HG03025 (cell line): ENCODE data around the gene PKP4.
"Not testable (repeated sequence)": the region's sequence is repeated elsewhere in the genome, so short reads cannot be mapped to it uniquely, and the experiment has no call there.

Experiments used
- ATAC-seq: cut with Tn5 transposase; IDR thresholded peaks from one replicate; pipeline ENCODE4 v1.9.1; 2021; ENCODE audit warnings: mild to moderate bottlenecking, moderate library complexity; ENCODE audit not compliant: unreplicated experiment, low FRiP score

Gene PKP4

DNA sequence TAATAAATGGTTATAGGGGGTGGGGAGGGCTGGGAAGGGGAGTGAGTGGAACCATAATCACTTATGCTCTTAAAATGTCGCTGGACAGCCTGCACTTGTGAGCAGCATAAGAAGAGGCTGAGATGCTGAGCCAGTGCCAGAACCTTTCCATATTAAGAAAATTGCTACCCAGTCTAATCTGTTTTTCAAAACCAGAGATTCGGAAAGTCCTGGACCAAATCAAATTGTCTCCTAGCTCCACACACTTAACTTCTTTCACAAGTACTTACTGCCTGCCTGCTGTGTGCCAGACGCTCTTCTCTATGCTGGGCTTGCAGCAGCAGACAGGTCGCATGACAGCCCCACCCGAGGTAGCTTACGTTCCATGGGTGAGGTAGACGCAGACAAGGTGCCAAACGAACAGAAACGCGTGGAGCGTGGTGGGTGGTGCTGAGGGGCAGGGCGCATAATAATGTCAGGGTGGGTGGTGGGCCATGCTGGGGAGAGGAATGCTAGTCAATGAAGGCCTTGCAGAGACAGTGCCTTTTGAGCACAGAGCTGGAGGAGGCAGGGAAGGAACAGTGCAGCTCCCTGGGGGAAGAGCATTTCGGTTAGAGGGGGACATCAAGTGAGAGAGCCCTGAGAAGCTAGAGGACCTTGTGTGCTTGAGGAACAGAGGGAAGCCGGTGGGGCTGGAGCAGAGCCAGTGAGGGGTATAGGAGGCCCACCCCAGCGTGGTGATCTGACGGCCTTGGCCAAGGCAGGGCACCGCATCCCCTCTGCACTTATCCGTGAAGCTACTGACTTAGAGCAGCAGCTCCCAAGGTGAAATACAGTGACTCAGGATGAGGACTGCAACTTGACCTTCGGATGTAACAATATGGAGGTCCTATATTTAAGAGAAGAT is 214.9 kb downstream of the PKP4 start:
- no peak for ATAC-seq

GRCh38 chr2:158676295-158676694 is 219.5 kb downstream of the PKP4 start:
- ATAC-seq: no peak

DNA sequence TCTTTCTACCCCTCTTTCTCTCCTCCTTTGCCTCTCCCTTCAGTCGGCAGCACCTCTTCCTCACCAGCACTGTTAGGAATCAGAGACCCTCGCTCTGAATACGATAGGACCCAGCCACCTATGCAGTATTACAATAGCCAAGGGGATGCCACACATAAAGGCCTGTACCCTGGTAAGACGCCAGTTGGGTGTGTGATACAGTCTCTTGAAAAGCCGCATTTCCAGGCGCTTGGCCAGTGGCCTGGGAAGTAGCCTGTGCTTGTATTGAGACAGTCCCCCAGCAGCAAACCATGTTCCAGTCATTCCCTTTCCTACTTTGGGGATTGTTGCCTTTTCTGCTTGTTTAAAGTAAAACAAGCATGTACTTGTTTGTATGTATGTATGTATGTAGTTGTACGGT is 219.9 kb downstream of the PKP4 start:
- ATAC-seq: no peak

DNA sequence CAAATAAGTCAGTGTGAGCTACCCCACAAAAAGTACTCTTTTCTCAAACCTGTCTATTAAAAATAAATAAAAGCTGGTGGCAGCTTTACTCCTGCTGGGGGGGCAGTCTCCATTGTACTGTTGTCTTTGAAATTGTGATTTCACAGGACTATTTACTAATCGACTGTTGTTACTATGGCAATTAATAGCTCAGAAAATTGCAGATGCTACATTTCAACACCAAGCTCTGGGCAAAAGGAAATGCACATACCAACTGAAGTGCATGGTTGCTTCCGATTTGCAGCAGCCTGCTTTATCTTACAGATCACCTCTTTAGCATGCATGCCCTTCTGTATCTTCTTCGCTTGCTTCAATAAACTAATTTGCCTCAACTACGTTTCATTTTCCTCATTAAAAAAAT is 220.8 kb downstream of the PKP4 start:
- ATAC-seq: no peak

DNA sequence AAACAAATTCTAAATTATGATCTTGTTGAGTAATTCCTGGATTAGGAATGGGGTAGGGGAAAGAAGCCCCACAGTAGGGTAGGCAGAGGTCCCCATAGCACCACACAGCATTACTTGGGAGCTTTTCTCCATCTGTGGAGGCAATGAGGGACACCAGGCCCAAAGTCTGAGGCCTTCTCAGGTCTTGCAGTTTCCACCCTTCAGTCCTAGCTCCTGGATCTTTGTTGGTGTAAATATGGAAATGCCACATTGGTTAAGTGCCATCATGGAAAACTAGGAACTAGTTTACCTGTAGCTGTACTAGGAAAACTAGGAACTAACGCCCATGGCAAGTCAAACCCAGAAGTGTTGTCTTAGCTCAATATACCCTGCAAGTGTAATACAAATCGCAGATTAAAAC is 225.1 kb downstream of the PKP4 start:
- ATAC-seq: no peak

- ATAC-seq: no peak
Observed at GRCh38 chr2:158685646-158686045, 228.9 kb downstream of the PKP4 start.

DNA sequence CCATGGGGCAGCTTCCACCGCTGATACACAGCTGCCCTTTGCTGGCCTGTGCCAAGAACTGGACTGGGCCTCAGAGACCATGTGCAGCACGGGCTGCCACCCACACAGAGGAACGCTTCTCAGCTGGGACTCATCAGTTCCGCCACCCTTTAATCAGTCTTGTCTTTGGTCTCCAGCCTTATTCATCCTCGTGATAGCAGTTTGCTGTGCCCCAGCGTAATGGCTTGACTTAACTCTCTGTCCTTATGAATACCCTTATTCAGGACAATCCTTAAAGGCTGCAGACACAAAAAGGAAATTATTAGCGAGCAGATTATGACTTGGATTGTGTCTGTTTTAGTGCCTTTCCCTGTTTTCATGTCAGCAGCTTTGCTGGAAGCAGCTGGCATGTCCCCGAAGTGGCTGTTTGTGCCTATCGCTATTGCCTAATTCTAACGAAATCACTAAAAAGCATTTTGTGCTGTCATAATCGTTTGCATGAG is 229.5 kb downstream of the PKP4 start:
- ATAC-seq: no peak

- ATAC-seq: no peak
Observed at GRCh38 chr2:158687315-158687714, 230.6 kb downstream of the PKP4 start.

- ATAC-seq: no peak
Observed at GRCh38 chr2:158688721-158689120, 232.0 kb downstream of the PKP4 start.

- ATAC-seq: no peak
Observed at GRCh38 chr2:158689391-158689790, 232.6 kb downstream of the PKP4 start.

- no peak for ATAC-seq
Observed at GRCh38 chr2:158690823-158691222, 234.1 kb downstream of the PKP4 start.

DNA sequence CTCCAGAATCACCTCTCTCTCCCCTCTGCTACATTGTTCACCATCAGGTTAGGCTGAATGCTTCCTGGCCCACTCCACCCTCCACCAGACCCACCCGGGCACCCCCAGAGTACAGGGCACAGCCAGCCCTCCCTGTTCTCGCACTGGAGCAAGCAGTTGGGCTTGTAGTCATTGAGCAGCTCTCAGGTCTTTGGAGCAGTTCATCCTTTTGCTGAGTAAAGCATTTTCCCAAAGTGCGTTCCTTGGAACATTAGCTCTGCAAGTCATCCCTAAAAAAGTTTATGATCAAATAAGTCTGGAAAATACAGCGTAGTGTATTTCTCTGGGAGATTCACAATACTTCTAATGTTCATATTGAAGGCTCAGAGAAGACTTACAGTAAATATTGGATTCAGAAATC is 234.9 kb downstream of the PKP4 start:
- no peak for ATAC-seq

DNA sequence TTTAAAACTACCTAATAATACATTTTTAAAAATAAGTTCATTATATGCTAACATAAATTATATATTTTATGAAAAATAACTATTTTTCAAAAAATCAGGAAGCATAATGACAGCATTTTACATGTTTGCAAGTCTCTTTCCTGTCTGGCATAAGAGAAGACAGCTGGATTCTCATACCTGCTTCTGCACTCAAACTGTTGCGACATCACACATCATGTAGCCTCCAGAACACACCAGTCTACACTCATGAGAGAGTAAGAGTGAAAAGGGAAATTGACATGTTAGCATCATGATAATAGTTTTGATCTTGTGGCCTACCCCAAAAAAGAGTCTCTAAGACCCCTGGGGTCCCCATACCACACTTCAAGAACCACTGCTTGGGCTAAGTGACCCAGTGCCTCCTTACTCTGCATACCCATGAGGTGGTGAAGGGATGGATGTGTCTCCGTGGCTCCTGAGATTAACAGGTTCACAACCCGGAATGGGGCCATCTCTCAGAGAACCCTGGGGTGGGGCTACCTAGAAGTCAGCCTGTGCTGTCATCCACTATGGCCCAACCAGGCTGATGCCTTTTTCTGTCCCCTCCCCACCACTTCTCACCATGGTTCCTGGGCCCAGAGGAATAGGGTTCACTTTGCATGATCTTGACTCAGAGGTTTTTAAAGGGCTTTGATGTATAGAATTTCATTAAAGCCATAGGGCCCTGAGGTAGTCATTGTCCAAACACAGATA is 235.8 kb downstream of the PKP4 start:
- no peak for ATAC-seq

DNA sequence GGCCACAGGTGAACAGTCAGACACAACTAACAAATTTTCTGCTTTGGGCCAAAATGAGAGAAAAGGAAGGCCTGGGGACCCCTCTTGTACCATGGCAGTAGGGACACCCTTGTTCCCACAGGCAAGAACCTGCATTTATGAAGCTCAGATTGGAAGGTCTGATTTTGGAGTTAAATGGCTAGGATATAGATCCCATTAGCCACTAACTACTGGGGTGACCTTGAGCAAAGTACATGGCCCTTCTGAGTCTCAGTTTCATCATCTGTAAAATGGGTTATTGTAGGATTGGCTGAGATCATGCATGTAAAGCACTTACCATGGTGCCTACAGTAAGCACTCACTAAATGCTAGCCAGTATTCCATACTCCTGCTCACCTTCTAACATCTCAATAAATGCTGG is 236.7 kb downstream of the PKP4 start:
- no peak for ATAC-seq

- no peak for ATAC-seq
Observed at GRCh38 chr2:158695305-158695704, 238.6 kb downstream of the PKP4 start.

GRCh38 chr2:158695744-158696143 is 239.0 kb downstream of the PKP4 start:
- not testable (repeated sequence) for ATAC-seq

DNA sequence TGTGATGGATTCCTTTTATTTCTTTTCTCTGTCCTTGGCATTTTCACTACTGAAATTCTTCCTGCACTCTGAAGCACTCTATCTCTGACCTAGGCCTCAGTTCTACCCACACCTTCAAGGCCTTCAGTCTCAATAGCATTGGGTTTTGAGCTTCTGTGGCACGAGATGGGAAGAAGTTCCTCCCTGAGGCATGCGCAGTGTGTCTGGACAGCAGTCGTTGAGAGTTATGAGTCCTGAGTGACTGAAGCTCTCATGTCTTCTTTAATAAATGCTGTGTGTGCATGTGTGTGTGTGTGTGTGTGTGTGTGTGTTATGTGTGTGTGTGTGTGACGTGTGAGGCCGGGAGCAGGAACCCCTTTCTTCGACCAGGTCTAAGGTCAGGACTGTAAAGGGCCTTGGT is 242.6 kb downstream of the PKP4 start:
- ATAC-seq: no peak

DNA sequence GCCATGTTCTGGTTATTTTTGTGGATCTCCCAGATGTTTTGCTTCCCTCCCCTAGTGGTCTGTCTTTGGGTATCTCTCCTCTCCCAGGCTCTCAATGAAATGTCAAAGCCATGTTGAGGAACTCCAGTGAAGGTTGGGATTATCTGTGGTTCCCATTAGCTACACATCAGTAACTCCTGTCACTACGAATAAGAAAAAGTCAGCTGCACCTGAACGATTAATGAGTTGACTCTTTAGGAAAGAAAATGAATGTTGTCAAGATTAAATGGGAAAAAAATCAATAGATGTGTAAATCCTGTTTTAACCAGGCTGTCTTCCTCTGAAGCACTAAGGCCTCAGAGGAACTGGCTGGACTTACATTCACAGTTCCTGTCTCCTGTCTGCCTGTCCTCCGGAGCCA is 244.3 kb downstream of the PKP4 start:
- ATAC-seq: no peak

GRCh38 chr2:158702740-158703139 is 246.0 kb downstream of the PKP4 start:
- ATAC-seq: no peak

- not testable (repeated sequence) for ATAC-seq
Observed at GRCh38 chr2:158704724-158705465, 248.1 kb downstream of the PKP4 start.
